HepG2 (cell line): ENCODE measurements around the gene CLEC2D. TPM values are rescaled to one million over a fixed set of nuclear protein-coding genes. Genes with fewer than 3 reads are reported as not detected.
A peak's percentile ranks its signal among the peaks of the same experiment; 100 is the strongest.
"Not testable (repeated sequence)": the region's sequence is repeated elsewhere in the genome, so short reads cannot be mapped to it uniquely, and the experiment has no call there.

Experiments
- ATAC-seq: fragments of 200-7000 bp; cut with Tn5 transposase; 3 replicates; pipeline ENCODE4 v1.9.1; 2020; ENCODE audit warnings: mild to moderate bottlenecking, moderate library complexity
- BruUV-seq: library from RNA; stranded (reverse); fragments of 400-500 nt; replicated peaks from 2 replicates; lab custom pipeline; 2021; lab: Mats Ljungman, UMichigan
- CTCF ChIA-PET: fragments of 300-600 bp; formaldehyde crosslinking; extraction: SDS; loops from one replicate; lab custom pipeline; 2021; ENCODE audit warnings: low total read pairs, inconsistent platforms, low intra/inter-chr PET ratio; lab: Yijun Ruan, JAX
- POLR2A ChIA-PET: fragments of 350-600 bp; sonication (Branson Sonifier 250); formaldehyde crosslinking; loops from one replicate; lab custom pipeline; 2020; ENCODE audit warnings: antibody characterized with exemption, inconsistent platforms; lab: Yijun Ruan, JAX
- DNase-seq: peaks from one replicate; pipeline ENCODE4 v3.0.0-alpha.2; 2015; ENCODE audit warnings: low spot score
- FAIRE-seq: peaks from 3 replicates; lab custom pipeline; 2011; peaks lifted over from hg19 to GRCh38; lab: Jason Lieb, UNC
- H2AFZ ChIP-seq: one replicate; pipeline ENCODE4 v1.6.1; 2011; ENCODE audit warnings: low read length, inconsistent platforms
- H3K27ac ChIP-seq: fragments of 300-600 bp; 3 replicates; pipeline ENCODE4 v1.8.0; 2011; ENCODE audit warnings: mixed run types, mild to moderate bottlenecking, mixed read lengths, low read length, inconsistent platforms; ENCODE audit not compliant: insufficient read depth; ENCODE audit errors: extremely low read length
- H3K27me3 ChIP-seq, 2 experiments: fragments of 200-600 bp in 1 of 2; 2 replicates in 1 of 2; 3 replicates in 1 of 2; pipeline versions ENCODE4 v1.6.0 to v1.8.0; 2011; ENCODE audit warnings: low read length in 2 of 2, mild to moderate bottlenecking in 2 of 2, moderate library complexity in 2 of 2, inconsistent platforms in 1 of 2; ENCODE audit not compliant: insufficient read depth in 2 of 2, control insufficient read depth in 1 of 2
- H3K36me3 ChIP-seq, 2 experiments: fragments of 200-600 bp in 1 of 2; replicated peaks in 1 of 2; 2 replicates in 1 of 2; 3 replicates in 1 of 2; pipeline versions ENCODE4 v1.5.1 to v1.8.0; 2011; ENCODE audit warnings: low read length in 2 of 2, inconsistent platforms in 1 of 2; ENCODE audit not compliant: insufficient read depth in 2 of 2, control insufficient read depth in 1 of 2
- H3K4me1 ChIP-seq: 2 replicates; pipeline ENCODE4 v1.5.1; 2012; ENCODE audit warnings: low read length, inconsistent platforms; ENCODE audit not compliant: insufficient read depth
- H3K4me2 ChIP-seq: 2 replicates; pipeline ENCODE4 v1.6.0; 2011; ENCODE audit warnings: low read depth, low read length, inconsistent platforms
- H3K4me3 ChIP-seq, 3 experiments: fragments of 200-600 bp in 1 of 3; sonication (generic), shearing (Covaris generic) in 1 of 3; replicated peaks in 1 of 3; 2 replicates each; pipeline ENCODE4 v1.5.1; 2011 to 2016; ENCODE audit warnings: low read length in 3 of 3, inconsistent platforms in 2 of 3, low read depth in 2 of 3, mild to moderate bottlenecking in 2 of 3, control low read depth in 1 of 3, mixed read lengths in 1 of 3; ENCODE audit not compliant: insufficient read depth in 1 of 3
- H3K79me2 ChIP-seq: one replicate; pipeline ENCODE4 v1.6.1; 2011; ENCODE audit warnings: low read length, inconsistent platforms; ENCODE audit not compliant: insufficient read depth
- H3K9ac ChIP-seq: 2 replicates; pipeline ENCODE4 v1.6.0; 2011; ENCODE audit warnings: mild to moderate bottlenecking, low read depth, low read length, inconsistent platforms; ENCODE audit not compliant: insufficient read depth
- H3K9me3 ChIP-seq: 2 replicates; pipeline ENCODE4 v1.5.1; 2012; ENCODE audit warnings: mild to moderate bottlenecking, low read length
- H4K20me1 ChIP-seq: 2 replicates; pipeline ENCODE4 v1.6.0; 2011; ENCODE audit warnings: inconsistent platforms, mild to moderate bottlenecking, low read length, moderate library complexity; ENCODE audit not compliant: insufficient read depth
- CREB1 ChIP-seq, 2 experiments: fragments of 450-650 bp in 1 of 2; IDR thresholded peaks; 2 replicates each; pipeline ENCODE4 v1.6.1; 2016 to 2017; ENCODE audit warnings: control low read depth in 1 of 2, mild to moderate bottlenecking in 1 of 2, missing compliant biosample characterization in 1 of 2, missing genetic modification characterization in 1 of 2
- STAG1 ChIP-seq: sonication (generic); formaldehyde crosslinking; IDR thresholded peaks from 2 replicates; pipeline ENCODE4 v1.4.0; 2020; ENCODE audit warnings: missing genetic modification reagents
- ZNF317 ChIP-seq: sonication (generic); formaldehyde crosslinking; IDR thresholded peaks from 2 replicates; pipeline ENCODE4 v1.5.0; 2020; ENCODE audit warnings: mild to moderate bottlenecking, missing genetic modification reagents
- WGBS: methylation state at CpG from one replicate; pipeline ENCODE4 v1.1.6; 2017; ENCODE audit warnings: low lambda C conversion rate; 5-methylcytosine and 5-hydroxymethylcytosine counted together
- in situ Hi-C: cut with HindIII; loops from 2 replicates; pipeline ENCODE4 v1.10.0; 2017; ENCODE audit warnings: low pct_unique_long_range_greater_than_20kb; ENCODE audit not compliant: extremely low pct_ligation_motif_present
- intact Hi-C: fragments of 100-400 bp; cut with micrococcal nuclease; formaldehyde crosslinking; loops from one replicate; pipeline ENCODE4 v1.10.0; 2022; ENCODE audit not compliant: unreplicated experiment
- polyA plus RNA-seq, 8 experiments: library from polyadenylated mRNA; depleted of rRNA in 3 of 8; stranded (reverse) in 7 of 8; unstranded in 1 of 8; fragments of >200 nt; fragmentation: Illumina TruSeq in 4 of 8; extraction: Trizol in 4 of 8; gene quantifications; 2 replicates each; pipeline versions ENCODE4 v1.2.1 to v1.2.3, GENCODE V29; 2011 to 2016; ENCODE audit warnings: low read depth in 4 of 8, missing spikeins in 1 of 8, mixed read lengths in 1 of 8; ENCODE audit not compliant: insufficient read depth in 1 of 8
- total RNA-seq, 5 experiments: library from RNA; depleted of rRNA; stranded (reverse); fragments of >200 nt; fragmentation: Illumina TruSeq; extraction: Trizol; gene quantifications; 2 replicates each; pipeline ENCODE4 v1.2.3, GENCODE V29; 2016; ENCODE audit warnings: low read depth in 1 of 5
- TF ChIP-seq, protein P1 (sequence below): sonication (generic); formaldehyde crosslinking; IDR thresholded peaks from 2 replicates; pipeline ENCODE4 v1.4.0; 2020; ENCODE audit warnings: missing genetic modification reagents
- TF ChIP-seq, protein P2 (sequence below): sonication (generic); formaldehyde crosslinking; IDR thresholded peaks from 2 replicates; pipeline ENCODE4 v1.5.0; 2020; ENCODE audit warnings: mild to moderate bottlenecking, missing genetic modification reagents, moderate library complexity

CLEC2D gene
- total and polyA plus RNA-seq, 2 of the 13 experiments (the other 11 are each of a cell fraction or from before 2014, with no cell fraction given) = 2.5 to 8.6 TPM

DNA sequence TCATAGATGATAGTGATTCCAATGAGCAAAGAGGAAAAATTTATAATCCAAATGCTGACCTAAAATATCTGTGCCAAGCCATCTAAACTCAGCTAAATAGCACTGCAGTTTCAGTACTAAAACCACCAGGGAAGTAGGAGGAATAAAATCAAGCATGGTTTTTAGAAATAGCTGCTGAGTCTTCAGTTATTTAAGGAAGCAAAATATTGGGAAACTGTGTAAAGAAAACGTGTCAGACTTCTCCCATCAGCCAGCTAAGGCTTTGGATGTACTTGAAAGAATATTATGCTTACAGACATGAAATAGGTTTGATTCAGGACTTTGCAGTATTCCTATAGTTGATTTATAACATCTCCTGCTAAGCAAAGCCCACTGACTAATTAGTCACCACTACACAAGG, 24.7 kb downstream of the CLEC2D start (continued):
- TF ChIP-seq, protein P1, sequence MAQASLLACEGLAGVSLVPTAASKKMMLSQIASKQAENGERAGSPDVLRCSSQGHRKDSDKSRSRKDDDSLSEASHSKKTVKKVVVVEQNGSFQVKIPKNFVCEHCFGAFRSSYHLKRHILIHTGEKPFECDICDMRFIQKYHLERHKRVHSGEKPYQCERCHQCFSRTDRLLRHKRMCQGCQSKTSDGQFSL = no peak
- no peak for TF ChIP-seq ZNF317 (CRISPR knock-in tag)

DNA sequence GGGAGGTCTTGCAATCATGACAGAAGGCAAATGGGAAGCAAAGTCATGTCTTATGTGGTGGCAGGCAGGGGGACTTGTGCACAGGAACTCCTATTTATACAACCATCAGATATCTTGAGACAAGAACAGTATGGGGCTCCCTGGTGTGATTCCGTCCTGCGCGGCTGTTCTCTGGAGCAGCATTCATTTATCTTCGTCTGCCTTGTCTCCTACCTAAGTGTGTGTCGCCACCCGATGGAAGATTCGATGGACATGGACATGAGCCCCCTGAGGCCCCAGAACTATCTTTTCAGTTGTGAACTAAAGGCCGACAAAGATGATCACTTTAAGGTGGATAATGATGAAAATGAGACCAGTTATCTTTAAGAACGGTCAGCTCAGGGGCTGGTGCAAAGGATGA, 25.6 kb downstream of the CLEC2D start:
- BruUV-seq, H3K36me3 ChIP-seq, H3K27me3 ChIP-seq, ATAC-seq, intact Hi-C loops, in situ Hi-C loops, H3K27ac ChIP-seq, H3K4me2 ChIP-seq, H2AFZ ChIP-seq, H3K4me1 ChIP-seq, H3K9me3 ChIP-seq, H3K79me2 ChIP-seq, H4K20me1 ChIP-seq, POLR2A ChIA-PET, FAIRE-seq, H3K9ac ChIP-seq, H3K4me3 ChIP-seq: not testable (repeated sequence)
- 91% methylated on average over 9 of the region's 9 CpGs for WGBS
- peak; percentile 7 for DNase-seq
- TF ChIP-seq, protein P2, sequence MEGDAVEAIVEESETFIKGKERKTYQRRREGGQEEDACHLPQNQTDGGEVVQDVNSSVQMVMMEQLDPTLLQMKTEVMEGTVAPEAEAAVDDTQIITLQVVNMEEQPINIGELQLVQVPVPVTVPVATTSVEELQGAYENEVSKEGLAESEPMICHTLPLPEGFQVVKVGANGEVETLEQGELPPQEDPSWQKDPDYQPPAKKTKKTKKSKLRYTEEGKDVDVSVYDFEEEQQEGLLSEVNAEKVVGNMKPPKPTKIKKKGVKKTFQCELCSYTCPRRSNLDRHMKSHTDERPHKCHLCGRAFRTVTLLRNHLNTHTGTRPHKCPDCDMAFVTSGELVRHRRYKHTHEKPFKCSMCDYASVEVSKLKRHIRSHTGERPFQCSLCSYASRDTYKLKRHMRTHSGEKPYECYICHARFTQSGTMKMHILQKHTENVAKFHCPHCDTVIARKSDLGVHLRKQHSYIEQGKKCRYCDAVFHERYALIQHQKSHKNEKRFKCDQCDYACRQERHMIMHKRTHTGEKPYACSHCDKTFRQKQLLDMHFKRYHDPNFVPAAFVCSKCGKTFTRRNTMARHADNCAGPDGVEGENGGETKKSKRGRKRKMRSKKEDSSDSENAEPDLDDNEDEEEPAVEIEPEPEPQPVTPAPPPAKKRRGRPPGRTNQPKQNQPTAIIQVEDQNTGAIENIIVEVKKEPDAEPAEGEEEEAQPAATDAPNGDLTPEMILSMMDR = peak; percentile 27
- TF ChIP-seq STAG1 (CRISPR knock-in tag) = peak; percentile 55
- CTCF ChIA-PET = interaction anchor here (1.2 kb wide), 1 partner anchor 61 kb away, joined by 5 read pairs; no protein-coding TSS in a partner anchor

DNA sequence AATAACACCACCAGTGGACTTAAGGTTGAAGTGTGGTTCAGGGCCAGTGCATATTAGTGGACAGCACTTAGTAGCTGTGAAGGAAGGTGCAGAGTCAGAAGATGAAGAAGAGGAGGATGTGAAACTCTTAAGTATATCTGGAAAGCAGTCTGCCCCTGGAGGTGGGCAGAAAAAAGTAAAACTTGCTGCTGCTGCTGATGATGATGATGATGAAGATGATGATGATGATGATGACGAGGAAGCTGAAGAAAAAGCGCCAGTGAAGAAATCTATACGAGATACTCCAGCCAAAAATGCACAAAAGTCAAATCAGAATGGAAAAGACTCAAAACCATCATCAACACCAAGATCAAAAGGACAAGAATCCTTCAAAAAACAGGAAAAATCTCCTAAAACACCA, 26.1 kb downstream of the CLEC2D start:
- DNase-seq; H3K4me2 ChIP-seq; intact Hi-C loops; CTCF ChIA-PET; H3K27me3 ChIP-seq; H3K9me3 ChIP-seq; H3K27ac ChIP-seq; H2AFZ ChIP-seq; BruUV-seq; ATAC-seq; H3K79me2 ChIP-seq; POLR2A ChIA-PET; TF ChIP-seq CREB1 (CRISPR knock-in tag; IDR thresholded peaks at IDR 0.05): not testable (repeated sequence)
- peak; percentile 40; the same call in 1 of the 2 replicates for TF ChIP-seq CREB1 (IDR thresholded peaks at IDR 0.05)
- TF ChIP-seq, all 625 proteins: peak for 1; not testable (repeated sequence) for 624
- H3K9ac ChIP-seq, H3K4me1 ChIP-seq, H4K20me1 ChIP-seq, FAIRE-seq, in situ Hi-C loops, H3K36me3 ChIP-seq, H3K4me3 ChIP-seq: not testable (repeated sequence)
- WGBS = 93% methylated on average over 3 of the region's 3 CpGs
